ENCODE measurements around the gene GPR34. TPM values are rescaled to one million over a fixed set of nuclear protein-coding genes. Genes with fewer than 3 reads are reported as not detected.

The GPR34 gene
- total and polyA plus RNA-seq, 2 of the 13 experiments (the other 11 are each of a cell fraction or from before 2014, with no cell fraction given) = not detected

- DNase-seq (ENCODE audit: low spot score) (no peak), ATAC-seq (no peak), FAIRE-seq (no peak)
- Histone ChIP-seq H3K79me2 (ENCODE audit: insufficient read depth, low read length) (no peaks in the 10 kb centered on the region), H3K36me3 (replicated peaks in 1 of 2; ENCODE audit: control insufficient read depth in 1 of 2, insufficient read depth in 2 of 2, low read length in 2 of 2) (no peaks in the 10 kb centered on the region), H3K9me3 (ENCODE audit: low read length) (no peaks in the 10 kb centered on the region), H2AFZ (ENCODE audit: low read length) (no peak overlapping the region), H3K4me1 (ENCODE audit: insufficient read depth, low read length) (no peaks in the 10 kb centered on the region), H3K27ac (ENCODE audit: extremely low read length, insufficient read depth, low read length) (no peak overlapping the region), H3K4me3 (replicated peaks in 1 of 3; ENCODE audit: insufficient read depth in 1 of 3, low read depth in 2 of 3, low read length in 3 of 3) (no peak overlapping the region), H3K4me2 (ENCODE audit: low read depth, low read length) (no peak overlapping the region), H3K9ac (ENCODE audit: insufficient read depth, low read depth, low read length) (no peak overlapping the region), H4K20me1 (ENCODE audit: insufficient read depth, low read length) (no peaks in the 10 kb centered on the region), H3K27me3 (ENCODE audit: control insufficient read depth in 1 of 2, insufficient read depth in 2 of 2, low read length in 2 of 2) (no peaks in the 10 kb centered on the region)
- no TSS peak for BruUV-seq (replicated peaks)
- in situ Hi-C loops (cut with HindIII; ENCODE audit: extremely low pct_ligation_motif_present, low pct_unique_long_range_greater_than_20kb) = no loop called here
- intact Hi-C loops (cut with micrococcal nuclease; ENCODE audit: unreplicated experiment) = no loop called here
- POLR2A ChIA-PET = no interaction called here
- CTCF ChIA-PET (ENCODE audit: low intra/inter-chr PET ratio, low total read pairs) = no interaction called here
- WGBS (ENCODE audit: low lambda C conversion rate) = 100% methylated on average over 1 of the region's 3 CpGs
- TF ChIP-seq SMARCE1 (IDR thresholded peaks at IDR 0.05; ENCODE audit: borderline replicate concordance) (no peak), ZNF740 (CRISPR knock-in tag; IDR thresholded peaks at IDR 0.05) (no peak), ARNT (IDR thresholded peaks at IDR 0.05) (no peak)
Measured at GRCh38 chrX:41720125-41720779, 31.5 kb downstream of the GPR34 start.

- ChIA-PET POLR2A (no interaction called here), CTCF (ENCODE audit: low intra/inter-chr PET ratio, low total read pairs) (no interaction called here)
- WGBS (ENCODE audit: low lambda C conversion rate) = 89% methylated on average over 1 of the region's 1 CpG
- Histone ChIP-seq H3K79me2 (ENCODE audit: insufficient read depth, low read length) (no peaks in the 10 kb centered on the region), H3K9ac (ENCODE audit: insufficient read depth, low read depth, low read length) (no peak overlapping the region), H3K4me3 (replicated peaks in 1 of 3; ENCODE audit: insufficient read depth in 1 of 3, low read depth in 2 of 3, low read length in 3 of 3) (no peak overlapping the region), H2AFZ (ENCODE audit: low read length) (no peak overlapping the region), H3K27me3 (ENCODE audit: control insufficient read depth in 1 of 2, insufficient read depth in 2 of 2, low read length in 2 of 2) (no peaks in the 10 kb centered on the region), H4K20me1 (ENCODE audit: insufficient read depth, low read length) (no peaks in the 10 kb centered on the region), H3K4me1 (ENCODE audit: insufficient read depth, low read length) (no peaks in the 10 kb centered on the region), H3K36me3 (replicated peaks in 1 of 2; ENCODE audit: control insufficient read depth in 1 of 2, insufficient read depth in 2 of 2, low read length in 2 of 2) (no peaks in the 10 kb centered on the region), H3K27ac (ENCODE audit: extremely low read length, insufficient read depth, low read length) (no peak overlapping the region), H3K4me2 (ENCODE audit: low read depth, low read length) (no peak overlapping the region), H3K9me3 (ENCODE audit: low read length) (no peaks in the 10 kb centered on the region)
- intact Hi-C loops (cut with micrococcal nuclease; ENCODE audit: unreplicated experiment) (no loop called here), in situ Hi-C loops (cut with HindIII; ENCODE audit: extremely low pct_ligation_motif_present, low pct_unique_long_range_greater_than_20kb) (no loop called here)
- no peak for ATAC-seq
- no TSS peak for BruUV-seq (replicated peaks)
- no peak for DNase-seq (ENCODE audit: low spot score)
- FAIRE-seq = no peak
- TF ChIP-seq ZFP41 (CRISPR knock-in tag; IDR thresholded peaks at IDR 0.05; ENCODE audit: borderline replicate concordance) = no peak
- TF ChIP-seq MZF1 (CRISPR knock-in tag; IDR thresholded peaks at IDR 0.05; ENCODE audit: borderline replicate concordance) = no peak
- TF ChIP-seq ARNT2 (CRISPR knock-in tag; IDR thresholded peaks at IDR 0.05; ENCODE audit: low read depth) = no peak
- no peak for TF ChIP-seq TFDP1 (CRISPR knock-in tag; IDR thresholded peaks at IDR 0.05; ENCODE audit: borderline replicate concordance)
- no peak for TF ChIP-seq SNAI1 (CRISPR knock-in tag; IDR thresholded peaks at IDR 0.05; ENCODE audit: borderline replicate concordance)
- TF ChIP-seq ZFAT (CRISPR knock-in tag; conservative IDR thresholded peaks at IDR 0.05) = no peak
- no peak for TF ChIP-seq JDP2 (CRISPR knock-in tag; IDR thresholded peaks at IDR 0.05; ENCODE audit: borderline replicate concordance)
- no peak for TF ChIP-seq ZNF367 (CRISPR knock-in tag; IDR thresholded peaks at IDR 0.05; ENCODE audit: borderline replicate concordance)
- no peak for TF ChIP-seq ZBTB37 (CRISPR knock-in tag; IDR thresholded peaks at IDR 0.05)
- TF ChIP-seq ZNF354B (CRISPR knock-in tag; IDR thresholded peaks at IDR 0.05) = no peak
Measured at GRCh38 chrX:41721590-41721989, 32.8 kb downstream of the GPR34 start.

Measured in HepG2 (cell line).